GM19455 (cell line): ENCODE results near the gene CLDN1.

Experiments used
- ATAC-seq: cut with Tn5 transposase; IDR thresholded peaks from one replicate; pipeline ENCODE4 v1.9.1; 2021; ENCODE audit not compliant: unreplicated experiment

The CLDN1 gene

GRCh38 chr3:190333961-190334360 lies 11.7 kb upstream of the CLDN1 start:
- ATAC-seq = no peak

GRCh38 chr3:190330936-190331734 lies 8.9 kb upstream of the CLDN1 start:
- no peak for ATAC-seq

- no peak for ATAC-seq
These were observed 4.7 kb upstream of the CLDN1 start for GRCh38 chr3:190326930-190327329.

GRCh38 chr3:190326361-190326760 lies 4.1 kb upstream of the CLDN1 start:
- ATAC-seq = no peak

- ATAC-seq = no peak
These were observed 3.7 kb upstream of the CLDN1 start for GRCh38 chr3:190325923-190326322.

GRCh38 chr3:190323246-190323626 lies 990 bp upstream of the CLDN1 start:
- no peak for ATAC-seq

- no peak for ATAC-seq
These were observed 479 bp upstream of the CLDN1 start for GRCh38 chr3:190322604-190323245.

GRCh38 chr3:190320594-190321362 lies 1.5 kb downstream of the CLDN1 start:
- ATAC-seq = no peak

- no peak for ATAC-seq
These were observed 2.6 kb downstream of the CLDN1 start for GRCh38 chr3:190319660-190320059.

GRCh38 chr3:190318666-190319065 lies 3.6 kb downstream of the CLDN1 start:
- no peak for ATAC-seq

- ATAC-seq = no peak
These were observed 7.5 kb downstream of the CLDN1 start for GRCh38 chr3:190314741-190315140.

- ATAC-seq = no peak
These were observed 12.8 kb downstream of the CLDN1 start for GRCh38 chr3:190309414-190309813.

GRCh38 chr3:190308154-190308553 lies 14.1 kb downstream of the CLDN1 start:
- ATAC-seq = no peak

GRCh38 chr3:190307164-190307545 lies 15.1 kb downstream of the CLDN1 start:
- ATAC-seq = no peak

GRCh38 chr3:190306513-190307163 lies 15.6 kb downstream of the CLDN1 start:
- ATAC-seq = no peak

- no peak for ATAC-seq
These were observed 16.2 kb downstream of the CLDN1 start for GRCh38 chr3:190306026-190306425.

GRCh38 chr3:190305406-190305805 lies 16.8 kb downstream of the CLDN1 start:
- ATAC-seq = no peak

GRCh38 chr3:190303884-190304283 lies 18.4 kb downstream of the CLDN1 start:
- ATAC-seq = no peak

GRCh38 chr3:190302212-190302867 lies 19.9 kb downstream of the CLDN1 start:
- no peak for ATAC-seq

- ATAC-seq = no peak
These were observed 20.7 kb downstream of the CLDN1 start for GRCh38 chr3:190301591-190301990.

GRCh38 chr3:190299969-190300368 lies 22.3 kb downstream of the CLDN1 start:
- ATAC-seq = no peak
